GM20000 (cell line): ENCODE measurements around the gene ABCB9.

Experiments used
- DNase-seq: peaks from one replicate; pipeline ENCODE4 v3.0.0; 2012; ENCODE audit warnings: low spot score
- CTCF ChIP-seq: IDR thresholded peaks from 2 replicates; pipeline ENCODE4 v1.5.1; 2012; ENCODE audit warnings: mild to moderate bottlenecking, control low read depth; ENCODE audit errors: extremely low read depth, missing control alignments

ABCB9 gene

GRCh38 chr12:122994140-122994675, 27.9 kb upstream of the ABCB9 start:
- no peak for TF ChIP-seq CTCF
- DNase-seq = no peak

GRCh38 chr12:122992386-122992785, 26.1 kb upstream of the ABCB9 start:
- DNase-seq = no peak
- TF ChIP-seq CTCF = no peak

- no peak for TF ChIP-seq CTCF
- DNase-seq = peak; percentile 41
Observed at GRCh38 chr12:122991623-122992275, 25.5 kb upstream of the ABCB9 start.

GRCh38 chr12:122990961-122991622, 24.8 kb upstream of the ABCB9 start:
- no peak for TF ChIP-seq CTCF
- peak; percentile 37 for DNase-seq

GRCh38 chr12:122990561-122990960, 24.3 kb upstream of the ABCB9 start:
- no peak for TF ChIP-seq CTCF
- no peak for DNase-seq

- peak; percentile 27 for DNase-seq
- no peak for TF ChIP-seq CTCF
Observed at GRCh38 chr12:122989874-122990419, 23.7 kb upstream of the ABCB9 start.

GRCh38 chr12:122989225-122989839, 23.1 kb upstream of the ABCB9 start:
- TF ChIP-seq CTCF = no peak
- DNase-seq = peak; percentile 30
